NCI-H1092 treated with DMSO at 0.1 percent for 48 hours (cell line): ENCODE measurements around the gene COL21A1.

Experiments
- DNase-seq: peaks from one replicate; lab custom pipeline; 2025; lab: John Stamatoyannopoulos, UW

The COL21A1 gene

GRCh38 chr6:56245903-56246351 is 1.5 kb downstream of the COL21A1 start:
- no peak for DNase-seq

DNA sequence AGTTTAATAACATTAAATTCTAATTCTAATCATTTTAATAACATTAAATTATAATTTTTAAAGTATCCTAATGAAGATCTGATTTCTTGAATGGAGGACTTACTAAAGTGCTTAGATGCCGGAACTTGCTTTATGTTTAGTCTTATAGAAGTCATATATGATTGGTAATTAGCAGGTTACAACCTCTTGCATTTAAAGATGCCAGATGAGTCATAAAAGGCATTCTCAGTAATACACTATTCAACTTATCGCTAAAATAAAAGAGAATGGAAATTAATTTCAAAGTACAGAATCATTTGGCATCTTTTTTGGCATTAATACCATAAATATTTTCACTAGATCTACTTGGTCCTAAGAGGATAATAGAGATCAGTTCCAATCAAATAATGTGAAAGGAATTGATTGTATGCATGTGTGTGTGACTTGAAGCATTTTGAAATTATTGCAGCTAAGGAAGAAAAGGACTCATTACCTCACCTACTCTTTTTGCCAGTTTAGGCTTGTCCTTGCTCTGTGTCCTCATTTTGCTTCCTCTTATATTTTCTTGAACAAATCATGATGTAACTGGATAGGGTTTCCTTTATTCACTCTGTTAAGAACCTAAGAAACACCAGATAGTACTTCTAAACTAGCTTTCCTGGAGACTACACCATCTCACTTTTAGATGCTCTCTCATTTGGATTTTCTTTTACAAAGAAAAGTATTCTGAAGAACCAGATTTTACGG is 2.7 kb downstream of the COL21A1 start:
- DNase-seq, result no peak

GRCh38 chr6:56244089-56244488 is 3.3 kb downstream of the COL21A1 start:
- no peak for DNase-seq

DNA sequence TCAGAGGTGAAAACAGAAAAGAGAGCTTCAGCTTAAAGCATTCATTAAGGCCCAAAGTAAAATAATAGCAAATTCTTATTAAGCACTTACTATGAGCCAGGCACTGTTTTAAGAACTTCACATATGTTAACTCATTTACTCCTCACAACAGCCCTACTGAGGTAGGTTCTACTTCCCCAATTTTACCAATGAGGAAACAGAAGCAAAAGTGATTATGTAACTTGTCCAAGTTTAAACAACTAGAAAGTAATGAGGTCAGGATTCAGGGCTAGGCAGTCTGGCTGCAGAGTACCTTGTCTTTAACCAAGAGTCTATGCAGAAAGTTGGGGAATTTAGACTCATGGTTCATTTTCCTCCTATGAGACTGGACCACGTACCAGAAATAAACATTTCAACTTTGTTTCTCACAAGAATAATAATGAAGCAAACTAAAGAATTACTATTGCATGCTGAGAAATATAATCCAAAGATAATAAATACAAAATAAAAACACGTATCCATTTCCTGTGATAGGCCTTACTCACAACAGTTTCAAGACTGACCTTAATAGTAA is 3.8 kb downstream of the COL21A1 start:
- DNase-seq, result no peak

- peak; percentile 46 for DNase-seq
Measured at GRCh38 chr6:56242346-56242745, 5.0 kb downstream of the COL21A1 start.

DNA sequence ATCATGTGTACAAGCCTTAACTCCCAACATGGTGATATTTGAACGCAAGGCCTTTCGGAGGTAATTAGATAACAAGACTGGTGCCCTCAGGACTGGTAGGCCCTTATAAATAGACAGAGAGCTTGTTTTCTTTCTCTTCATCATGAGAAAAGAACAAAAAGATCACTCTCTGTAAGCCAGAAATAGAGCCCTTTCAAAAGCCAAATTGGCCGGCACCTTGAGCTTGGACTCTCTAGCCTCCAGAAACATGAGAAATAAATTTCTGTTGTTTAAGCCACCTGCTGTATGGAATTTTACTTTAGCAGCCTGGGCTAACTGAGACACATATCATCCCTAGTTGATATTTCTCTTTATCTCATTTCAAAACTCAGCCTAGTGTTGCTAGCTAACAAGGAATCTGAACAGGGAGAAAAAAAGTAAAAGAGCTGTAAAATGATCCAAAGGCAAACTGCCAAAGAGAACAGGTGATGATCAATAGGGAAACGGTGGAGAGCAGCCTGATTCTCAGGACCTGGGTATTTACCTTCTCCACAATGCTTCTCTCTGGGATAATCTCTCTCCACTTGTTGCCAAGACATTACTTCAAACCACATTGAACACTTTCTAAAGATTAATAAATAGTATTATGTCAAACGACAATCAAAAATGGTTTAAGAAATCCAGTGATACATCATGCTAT is 6.1 kb downstream of the COL21A1 start:
- peak; percentile 91 for DNase-seq

DNA sequence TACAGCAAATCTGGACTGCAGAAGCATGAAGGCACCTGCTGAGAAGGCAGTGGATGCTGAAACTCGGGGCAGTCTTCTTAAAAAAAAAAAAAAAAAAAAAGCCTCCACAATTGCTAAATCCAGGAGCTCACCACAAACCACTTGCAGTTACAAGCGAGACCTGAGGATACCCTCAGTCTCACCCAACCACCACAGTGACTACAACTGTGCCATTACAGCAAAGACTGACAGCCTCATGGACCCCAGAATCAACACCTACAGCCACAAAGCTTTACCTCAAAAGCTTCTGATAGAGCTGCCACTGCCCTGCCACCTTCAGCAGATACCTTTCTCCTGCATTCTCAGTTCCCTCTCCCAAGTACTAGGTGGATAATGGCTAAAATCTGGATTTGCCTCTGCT is 9.0 kb downstream of the COL21A1 start:
- no peak for DNase-seq

DNA sequence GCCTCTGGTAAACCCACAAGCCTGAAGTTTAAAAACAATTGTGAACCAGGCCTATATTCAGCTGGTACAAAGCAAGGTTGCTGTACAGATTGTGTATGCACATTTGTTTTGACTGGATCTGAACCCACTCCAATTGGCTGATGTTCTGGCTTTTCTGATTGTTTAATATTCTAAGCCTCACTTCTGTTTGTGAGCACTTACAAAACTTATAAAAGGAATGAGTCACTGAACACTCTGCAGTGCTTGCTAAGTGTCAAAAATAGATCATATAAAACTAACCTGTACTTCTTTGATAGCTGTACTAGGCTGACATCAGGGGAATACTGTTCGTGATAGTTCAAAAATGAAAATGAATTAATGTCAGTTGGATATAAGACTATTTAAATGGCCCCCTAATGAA is 12.1 kb downstream of the COL21A1 start:
- no peak for DNase-seq

GRCh38 chr6:56232436-56232835 is 14.9 kb downstream of the COL21A1 start:
- no peak for DNase-seq

DNA sequence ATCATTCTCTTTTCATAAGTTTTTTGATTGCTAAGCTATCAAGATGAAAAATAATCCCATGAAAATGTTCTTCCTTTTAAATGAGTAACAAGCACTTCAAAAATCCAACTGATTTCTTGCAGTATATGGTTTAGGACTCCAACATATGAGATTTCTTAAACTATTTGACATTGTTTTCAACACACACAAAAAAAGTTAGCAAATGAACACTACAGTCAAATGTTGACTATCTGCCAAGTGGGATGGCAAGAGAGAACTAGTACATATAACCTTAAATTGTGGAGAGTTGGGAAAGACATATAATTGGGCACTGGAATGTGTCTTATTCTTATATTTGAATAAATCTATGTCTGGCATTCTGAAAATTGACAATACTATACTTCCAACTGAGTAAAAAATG is 15.6 kb downstream of the COL21A1 start:
- DNase-seq, result no peak

GRCh38 chr6:56230976-56231566 is 16.3 kb downstream of the COL21A1 start:
- no peak for DNase-seq

- DNase-seq, result no peak
Measured at GRCh38 chr6:56227071-56227879, 20.1 kb downstream of the COL21A1 start.

DNA sequence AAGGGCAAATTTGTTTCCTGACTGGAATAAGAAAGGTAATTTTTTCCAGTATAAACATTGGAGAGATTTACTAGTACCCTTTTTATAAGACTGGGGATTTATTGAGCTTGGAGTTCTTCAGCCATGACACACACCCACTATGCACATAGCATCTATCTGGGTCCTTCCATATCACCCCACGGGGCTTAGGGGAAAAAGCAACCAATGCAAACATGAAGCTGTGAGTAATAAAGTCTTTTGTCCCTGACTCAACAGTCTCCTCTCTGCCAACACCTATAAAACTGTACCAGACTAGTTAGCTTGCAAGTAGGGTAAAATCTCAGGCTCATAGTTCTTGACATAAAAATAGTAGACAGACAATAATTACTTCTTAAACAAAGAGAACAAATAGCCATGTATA is 23.4 kb downstream of the COL21A1 start:
- no peak for DNase-seq

GRCh38 chr6:56222499-56222898 is 24.9 kb downstream of the COL21A1 start:
- DNase-seq, result no peak

GRCh38 chr6:56220078-56220477 is 27.3 kb downstream of the COL21A1 start:
- no peak for DNase-seq

DNA sequence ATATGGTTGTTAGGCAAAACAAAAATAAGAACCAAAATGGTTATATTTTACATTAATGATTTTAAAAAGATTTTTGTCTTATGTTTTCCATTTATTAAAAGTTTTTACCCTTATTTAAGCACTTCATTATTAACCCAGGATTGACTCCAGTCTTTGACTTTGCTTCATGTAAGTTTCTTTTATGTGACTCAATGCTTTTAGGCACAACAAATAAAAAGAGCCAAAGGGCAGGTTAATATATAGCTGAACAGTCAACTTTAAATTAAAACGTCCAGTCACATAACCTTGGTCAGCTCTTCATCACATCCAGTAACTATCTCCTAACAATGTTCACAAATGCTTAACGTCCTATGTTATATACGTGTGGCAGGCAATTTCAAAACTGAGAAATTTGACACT is 32.7 kb downstream of the COL21A1 start:
- DNase-seq, result no peak

DNA sequence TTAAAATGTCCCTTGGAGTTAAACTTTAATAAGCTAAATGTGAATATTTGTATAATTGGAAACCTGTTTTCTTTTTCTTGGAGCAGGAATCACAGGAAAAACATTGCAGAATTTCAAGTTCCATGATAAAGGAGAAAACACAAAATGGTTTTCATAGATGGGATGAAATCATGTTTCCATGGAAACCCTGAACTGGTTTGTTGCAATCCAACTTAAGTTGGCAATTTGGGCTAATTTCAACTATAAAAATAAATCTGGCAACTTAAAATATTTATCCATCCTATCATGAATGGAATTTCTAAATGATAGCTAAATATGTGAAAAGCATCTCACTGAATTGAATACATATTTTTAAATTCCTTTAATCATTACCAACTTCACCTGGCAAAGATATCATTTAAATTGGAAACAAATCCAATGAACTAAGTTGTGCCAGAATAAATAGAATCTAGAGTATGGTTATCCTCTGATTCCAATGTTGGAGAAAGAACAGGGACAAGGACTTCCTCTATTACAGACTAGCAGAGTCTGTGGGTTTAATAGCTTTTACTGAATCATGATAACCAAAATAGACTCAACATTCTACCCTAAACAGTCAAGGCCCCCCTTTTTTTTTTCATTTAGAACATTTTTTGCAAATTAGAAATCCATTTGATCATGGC is 33.2 kb downstream of the COL21A1 start:
- DNase-seq, result no peak

- no peak for DNase-seq
Measured at GRCh38 chr6:56211724-56212123, 35.7 kb downstream of the COL21A1 start.

DNA sequence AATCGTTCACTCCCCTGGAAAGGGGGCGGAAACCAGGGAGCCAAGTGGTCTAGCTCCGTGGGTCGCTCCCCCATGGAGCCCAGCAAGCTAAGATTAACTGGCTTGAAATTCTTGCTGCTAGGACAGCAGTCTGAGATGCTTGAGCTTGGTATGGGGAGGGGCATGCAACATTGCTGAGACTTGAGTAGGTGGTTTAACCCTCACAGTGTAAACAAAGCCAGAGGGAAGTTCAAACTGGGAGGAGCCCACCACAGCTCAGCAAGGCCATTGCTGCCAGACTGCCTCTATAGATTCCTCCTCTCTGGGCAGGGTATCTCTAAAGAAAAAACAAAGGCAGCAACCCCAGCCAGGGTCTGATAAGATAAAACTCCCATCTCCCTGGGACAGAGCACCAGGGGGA is 43.2 kb downstream of the COL21A1 start:
- DNase-seq, result no peak

DNA sequence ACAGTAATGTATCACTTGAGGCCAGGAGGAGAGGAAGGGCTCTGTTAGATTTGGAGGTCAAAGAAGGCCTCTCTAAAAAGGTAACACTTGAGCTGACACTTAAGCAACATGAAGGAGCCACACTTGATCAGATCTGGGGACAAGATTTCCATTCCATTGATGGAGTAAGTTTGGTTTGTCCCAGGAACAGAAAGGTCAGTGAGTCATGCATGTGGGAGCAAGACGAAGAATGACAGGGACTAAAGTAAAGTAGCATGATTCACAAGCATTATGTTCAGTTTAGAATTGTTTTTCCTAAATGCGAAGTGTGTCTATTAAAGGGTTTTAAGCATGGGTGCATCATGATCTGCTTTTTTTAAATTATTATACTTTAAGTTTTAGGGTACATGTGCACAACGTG is 47.4 kb downstream of the COL21A1 start:
- DNase-seq, result no peak

GRCh38 chr6:56193846-56194245 is 53.5 kb downstream of the COL21A1 start:
- DNase-seq, result no peak

DNA sequence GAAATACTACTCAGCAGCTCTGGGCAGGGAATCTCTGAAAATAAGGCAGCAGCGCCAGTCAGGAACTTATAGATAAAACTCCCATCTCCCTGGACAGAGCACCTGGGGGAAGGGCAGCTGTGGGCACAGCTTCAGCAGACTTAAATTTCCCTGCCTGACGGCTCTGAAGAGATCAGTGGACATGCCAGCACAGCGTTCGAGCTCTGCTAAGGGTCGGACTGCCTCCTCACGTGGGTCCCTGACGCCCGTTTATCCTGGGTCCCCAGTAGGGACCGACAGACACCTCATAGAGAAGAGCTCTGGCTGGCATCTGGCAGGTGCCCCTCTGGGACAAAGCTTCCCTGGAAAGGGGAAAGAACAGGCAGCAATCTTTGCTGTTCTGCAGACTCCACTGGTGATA is 59.0 kb downstream of the COL21A1 start:
- DNase-seq, result no peak
